Measurements from ENCODE around the gene RAD50.

RAD50 gene

GRCh38 chr5:132662925-132663770 lies 106.4 kb downstream of the RAD50 start:
- no peak for DNase-seq

- no peak for DNase-seq
These were observed 107.3 kb downstream of the RAD50 start for GRCh38 chr5:132663771-132664695.

- no peak for DNase-seq
These were observed 108.0 kb downstream of the RAD50 start for GRCh38 chr5:132664696-132665209.

- no peak for DNase-seq
These were observed 108.8 kb downstream of the RAD50 start for GRCh38 chr5:132665574-132666080.

GRCh38 chr5:132666310-132667123 lies 109.7 kb downstream of the RAD50 start:
- DNase-seq = no peak

- no peak for DNase-seq
These were observed 110.5 kb downstream of the RAD50 start for GRCh38 chr5:132667309-132667708.

GRCh38 chr5:132667761-132668705 lies 111.3 kb downstream of the RAD50 start:
- DNase-seq = no peak

GRCh38 chr5:132668706-132669454 lies 112.1 kb downstream of the RAD50 start:
- no peak for DNase-seq

- no peak for DNase-seq
These were observed 112.7 kb downstream of the RAD50 start for GRCh38 chr5:132669455-132669820.

GRCh38 chr5:132669966-132670882 lies 113.4 kb downstream of the RAD50 start:
- no peak for DNase-seq

GRCh38 chr5:132671000-132671399 lies 114.2 kb downstream of the RAD50 start:
- no peak for DNase-seq

GRCh38 chr5:132673488-132673887 lies 116.7 kb downstream of the RAD50 start:
- no peak for DNase-seq

GRCh38 chr5:132673939-132674630 lies 117.3 kb downstream of the RAD50 start, which contains the start of gene IL4:
IL4 (plus strand) TSS chr5:132673989; CDS start chr5:132674051, 62 bp downstream.
- no peak for DNase-seq

GRCh38 chr5:132674671-132675506 lies 118.1 kb downstream of the RAD50 start:
- no peak for DNase-seq

- DNase-seq = no peak
These were observed 119.3 kb downstream of the RAD50 start for GRCh38 chr5:132675936-132676689.

- no peak for DNase-seq
These were observed 120.4 kb downstream of the RAD50 start for GRCh38 chr5:132677191-132677590.
